ENCODE results near the gene COL8A1.

Gene COL8A1

GRCh38 chr3:99662838-99663570 is 24.6 kb downstream of the COL8A1 start:
- Histone ChIP-seq H3K79me2 (ENCODE audit: control insufficient read depth, insufficient read depth, low read length, poor library complexity) (no peaks in the 10 kb centered on the region), H3K27ac (ENCODE audit: low read depth, low read length) (no peak overlapping the region), H3K9ac (ENCODE audit: low read length) (no peak overlapping the region), H3K27me3 (ENCODE audit: insufficient read depth, low read length) (no peaks in the 10 kb centered on the region), H3K36me3 (ENCODE audit: control insufficient read depth in 1 of 2, insufficient read depth in 2 of 2, low read length in 2 of 2) (no peaks in the 10 kb centered on the region), H2AFZ (ENCODE audit: insufficient read depth, low read length, poor library complexity) (no peak overlapping the region), H3K4ac (ENCODE audit: low read depth, low read length) (no peak overlapping the region), H2BK120ac (ENCODE audit: insufficient read depth, low read length, poor library complexity) (no peak overlapping the region), H4K12ac (ENCODE audit: low read depth, low read length) (no peak overlapping the region), H2BK5ac (ENCODE audit: low read depth, low read length, poor library complexity) (no peak overlapping the region), H3K79me1 (ENCODE audit: low read length) (no peaks in the 10 kb centered on the region), H3K4me3 (ENCODE audit: low read depth, low read length) (no peak overlapping the region), H3K9me3 (ENCODE audit: insufficient read depth, low read depth, low read length) (no peaks in the 10 kb centered on the region), H2BK12ac (ENCODE audit: low read length) (no peak overlapping the region), H3K23ac (ENCODE audit: low read length) (no peak overlapping the region), H4K91ac (ENCODE audit: low read depth, low read length) (no peak overlapping the region), H4K8ac (ENCODE audit: low read depth, low read length) (no peak overlapping the region), H3K18ac (ENCODE audit: low read length) (no peak overlapping the region), H3K4me2 (ENCODE audit: low read length) (no peak overlapping the region), H2AK5ac (ENCODE audit: low read length) (no peak overlapping the region), H3K4me1 (ENCODE audit: control insufficient read depth in 1 of 2, insufficient read depth in 2 of 2, low read length in 2 of 2) (no peaks in the 10 kb centered on the region), H3K14ac (ENCODE audit: low read length) (no peak overlapping the region)
- WGBS (ENCODE audit: extremely low coverage, insufficient coverage, insufficient read length), result no CpG with 5 or more reads among the region's 10 CpGs
- no peak for DNase-seq

DNA sequence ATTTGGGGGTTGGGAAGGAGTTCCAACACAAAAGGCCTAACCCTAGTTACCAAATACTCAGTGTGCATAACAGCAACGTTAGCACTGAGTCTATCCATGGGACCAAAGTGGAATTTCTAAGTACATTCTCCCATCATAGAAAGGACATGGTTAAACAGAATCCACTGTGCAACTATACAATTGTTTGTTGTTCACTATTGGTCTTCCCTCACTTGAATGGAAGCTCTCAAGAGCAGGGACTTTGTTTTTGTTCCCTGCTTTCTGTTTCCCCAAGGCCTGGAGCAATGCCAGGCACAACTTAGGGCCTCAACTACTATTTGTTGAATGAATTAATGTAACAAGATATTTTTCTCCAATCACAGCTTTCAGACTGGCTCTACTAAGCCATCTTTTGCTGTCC is 25.6 kb downstream of the COL8A1 start:
- H3K4me2 ChIP-seq (ENCODE audit: low read length), result no peak overlapping the region

GRCh38 chr3:99665017-99665416 is 26.6 kb downstream of the COL8A1 start:
- no peak overlapping the region for H4K8ac ChIP-seq (ENCODE audit: low read depth, low read length)
- H2BK12ac ChIP-seq (ENCODE audit: low read length), result no peak overlapping the region
- no peak overlapping the region for H3K4me2 ChIP-seq (ENCODE audit: low read length)
- no peaks in the 10 kb centered on the region for H3K36me3 ChIP-seq (ENCODE audit: control insufficient read depth in 1 of 2, insufficient read depth in 2 of 2, low read length in 2 of 2)
- H3K23ac ChIP-seq (ENCODE audit: low read length), result no peak overlapping the region
- WGBS (ENCODE audit: extremely low coverage, insufficient coverage, insufficient read length), result no CpG with 5 or more reads among the region's 1 CpG
- H2AFZ ChIP-seq (ENCODE audit: insufficient read depth, low read length, poor library complexity), result no peak overlapping the region
- no peak overlapping the region for H3K4me3 ChIP-seq (ENCODE audit: low read depth, low read length)
- no peak overlapping the region for H4K91ac ChIP-seq (ENCODE audit: low read depth, low read length)
- H3K9me3 ChIP-seq (ENCODE audit: insufficient read depth, low read depth, low read length), result no peaks in the 10 kb centered on the region
- DNase-seq, result no peak
- H2BK5ac ChIP-seq (ENCODE audit: low read depth, low read length, poor library complexity), result no peak overlapping the region
- no peak overlapping the region for H3K27ac ChIP-seq (ENCODE audit: low read depth, low read length)
- H2BK120ac ChIP-seq (ENCODE audit: insufficient read depth, low read length, poor library complexity), result no peak overlapping the region
- H3K4me1 ChIP-seq (ENCODE audit: control insufficient read depth in 1 of 2, insufficient read depth in 2 of 2, low read length in 2 of 2), result no peaks in the 10 kb centered on the region
- H4K12ac ChIP-seq (ENCODE audit: low read depth, low read length), result no peak overlapping the region
- no peak overlapping the region for H3K14ac ChIP-seq (ENCODE audit: low read length)
- H3K79me1 ChIP-seq (ENCODE audit: low read length), result no peaks in the 10 kb centered on the region
- no peaks in the 10 kb centered on the region for H3K79me2 ChIP-seq (ENCODE audit: control insufficient read depth, insufficient read depth, low read length, poor library complexity)
- no peak overlapping the region for H3K18ac ChIP-seq (ENCODE audit: low read length)
- H2AK5ac ChIP-seq (ENCODE audit: low read length), result peak overlapping the region; percentile 54
- H3K27me3 ChIP-seq (ENCODE audit: insufficient read depth, low read length), result no peaks in the 10 kb centered on the region
- H3K9ac ChIP-seq (ENCODE audit: low read length), result no peak overlapping the region
- no peak overlapping the region for H3K4ac ChIP-seq (ENCODE audit: low read depth, low read length)

More for the DNA sequence above, 25.6 kb downstream of the COL8A1 start:
- Histone ChIP-seq H3K36me3 (ENCODE audit: control insufficient read depth in 1 of 2, insufficient read depth in 2 of 2, low read length in 2 of 2) (no peaks in the 10 kb centered on the region), H3K18ac (ENCODE audit: low read length) (no peak overlapping the region), H3K9ac (ENCODE audit: low read length) (no peak overlapping the region), H3K9me3 (ENCODE audit: insufficient read depth, low read depth, low read length) (no peaks in the 10 kb centered on the region), H3K14ac (ENCODE audit: low read length) (no peak overlapping the region), H3K23ac (ENCODE audit: low read length) (no peak overlapping the region), H2BK120ac (ENCODE audit: insufficient read depth, low read length, poor library complexity) (no peak overlapping the region), H2AK5ac (ENCODE audit: low read length) (no peak overlapping the region), H4K8ac (ENCODE audit: low read depth, low read length) (no peak overlapping the region), H4K91ac (ENCODE audit: low read depth, low read length) (no peak overlapping the region), H3K4ac (ENCODE audit: low read depth, low read length) (no peak overlapping the region), H3K4me1 (ENCODE audit: control insufficient read depth in 1 of 2, insufficient read depth in 2 of 2, low read length in 2 of 2) (no peaks in the 10 kb centered on the region), H2BK5ac (ENCODE audit: low read depth, low read length, poor library complexity) (no peak overlapping the region), H2AFZ (ENCODE audit: insufficient read depth, low read length, poor library complexity) (no peak overlapping the region), H3K27me3 (ENCODE audit: insufficient read depth, low read length) (no peaks in the 10 kb centered on the region), H3K27ac (ENCODE audit: low read depth, low read length) (no peak overlapping the region), H2BK12ac (ENCODE audit: low read length) (no peak overlapping the region), H4K12ac (ENCODE audit: low read depth, low read length) (no peak overlapping the region), H3K79me1 (ENCODE audit: low read length) (no peaks in the 10 kb centered on the region), H3K4me3 (ENCODE audit: low read depth, low read length) (no peak overlapping the region), H3K79me2 (ENCODE audit: control insufficient read depth, insufficient read depth, low read length, poor library complexity) (no peaks in the 10 kb centered on the region)
- DNase-seq, result no peak
- no CpG with 5 or more reads among the region's 1 CpG for WGBS (ENCODE audit: extremely low coverage, insufficient coverage, insufficient read length)

GRCh38 chr3:99666201-99666600 is 27.8 kb downstream of the COL8A1 start:
- H2AFZ ChIP-seq (ENCODE audit: insufficient read depth, low read length, poor library complexity), result no peak overlapping the region
- H3K79me1 ChIP-seq (ENCODE audit: low read length), result no peaks in the 10 kb centered on the region
- H3K23ac ChIP-seq (ENCODE audit: low read length), result no peak overlapping the region
- DNase-seq, result no peak
- no peaks in the 10 kb centered on the region for H3K79me2 ChIP-seq (ENCODE audit: control insufficient read depth, insufficient read depth, low read length, poor library complexity)
- H3K36me3 ChIP-seq (ENCODE audit: control insufficient read depth in 1 of 2, insufficient read depth in 2 of 2, low read length in 2 of 2), result no peaks in the 10 kb centered on the region
- H3K4ac ChIP-seq (ENCODE audit: low read depth, low read length), result no peak overlapping the region
- no peak overlapping the region for H3K4me2 ChIP-seq (ENCODE audit: low read length)
- no peak overlapping the region for H4K12ac ChIP-seq (ENCODE audit: low read depth, low read length)
- no peak overlapping the region for H2AK5ac ChIP-seq (ENCODE audit: low read length)
- H2BK120ac ChIP-seq (ENCODE audit: insufficient read depth, low read length, poor library complexity), result no peak overlapping the region
- H2BK5ac ChIP-seq (ENCODE audit: low read depth, low read length, poor library complexity), result no peak overlapping the region
- H3K14ac ChIP-seq (ENCODE audit: low read length), result no peak overlapping the region
- no peaks in the 10 kb centered on the region for H3K4me1 ChIP-seq (ENCODE audit: control insufficient read depth in 1 of 2, insufficient read depth in 2 of 2, low read length in 2 of 2)
- H4K91ac ChIP-seq (ENCODE audit: low read depth, low read length), result no peak overlapping the region
- H4K8ac ChIP-seq (ENCODE audit: low read depth, low read length), result no peak overlapping the region
- no peak overlapping the region for H2BK12ac ChIP-seq (ENCODE audit: low read length)
- no CpG with 5 or more reads among the region's 1 CpG for WGBS (ENCODE audit: extremely low coverage, insufficient coverage, insufficient read length)
- H3K18ac ChIP-seq (ENCODE audit: low read length), result no peak overlapping the region
- H3K27ac ChIP-seq (ENCODE audit: low read depth, low read length), result no peak overlapping the region
- H3K27me3 ChIP-seq (ENCODE audit: insufficient read depth, low read length), result no peaks in the 10 kb centered on the region
- H3K9ac ChIP-seq (ENCODE audit: low read length), result no peak overlapping the region
- no peaks in the 10 kb centered on the region for H3K9me3 ChIP-seq (ENCODE audit: insufficient read depth, low read depth, low read length)
- no peak overlapping the region for H3K4me3 ChIP-seq (ENCODE audit: low read depth, low read length)
